ENCODE results near the gene GPC3. TPM values are rescaled to one million over a fixed set of nuclear protein-coding genes. Genes with fewer than 3 reads are reported as not detected.

Gene GPC3
- total RNA-seq, 1 donor = not detected

DNA sequence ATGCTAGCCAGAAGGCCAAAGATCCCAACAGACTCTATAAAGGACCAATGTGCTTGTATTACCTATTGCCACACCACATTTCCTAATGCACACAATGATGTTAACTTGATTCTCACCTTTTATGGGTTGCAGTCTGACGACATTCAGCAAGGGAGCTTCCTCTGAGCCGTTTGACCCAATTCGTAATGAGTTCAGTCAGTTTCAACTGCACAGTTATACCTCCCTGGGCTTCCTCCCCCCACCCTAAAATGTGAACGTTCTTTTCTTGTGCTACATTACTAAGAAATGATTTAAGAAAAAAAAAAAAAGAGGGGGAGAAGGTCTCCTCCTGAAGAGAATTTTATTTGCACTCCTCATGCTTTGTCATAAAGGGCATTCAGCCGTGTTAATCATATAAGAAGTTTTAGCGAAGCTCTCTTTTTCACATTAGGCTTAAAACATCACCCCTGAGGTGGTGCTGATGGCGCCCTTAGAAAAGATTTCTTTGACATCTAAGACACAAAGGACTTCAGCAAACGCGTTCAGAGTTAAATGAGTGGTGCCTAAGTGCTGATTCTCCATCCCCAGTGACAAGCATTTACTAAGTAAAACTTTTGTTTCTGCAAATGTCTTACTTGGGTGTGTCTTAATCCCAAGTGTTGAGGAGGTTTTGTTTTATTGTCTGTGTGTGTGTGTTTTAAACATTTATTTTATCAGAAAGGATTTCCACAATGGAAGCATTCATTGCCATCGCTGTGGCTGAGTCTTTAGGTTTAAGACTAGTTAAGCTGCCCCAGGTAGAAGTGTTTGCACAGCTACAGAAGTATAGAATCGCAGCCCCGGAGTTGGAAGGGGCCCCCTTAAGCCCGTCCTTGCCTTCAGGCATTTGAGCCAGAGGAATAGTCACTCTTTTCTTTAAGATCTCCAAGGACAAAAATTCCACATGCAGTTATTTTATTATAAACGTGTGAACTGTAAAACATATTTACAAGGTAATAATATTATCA lies 15.2 kb upstream of the GPC3 start:
- no peak overlapping the region for H3K27ac ChIP-seq (ENCODE audit: low read depth, low read length)
- H4K20me1 ChIP-seq (ENCODE audit: insufficient read depth, low read length) = no peaks in the 10 kb centered on the region
- TF ChIP-seq, protein P1, sequence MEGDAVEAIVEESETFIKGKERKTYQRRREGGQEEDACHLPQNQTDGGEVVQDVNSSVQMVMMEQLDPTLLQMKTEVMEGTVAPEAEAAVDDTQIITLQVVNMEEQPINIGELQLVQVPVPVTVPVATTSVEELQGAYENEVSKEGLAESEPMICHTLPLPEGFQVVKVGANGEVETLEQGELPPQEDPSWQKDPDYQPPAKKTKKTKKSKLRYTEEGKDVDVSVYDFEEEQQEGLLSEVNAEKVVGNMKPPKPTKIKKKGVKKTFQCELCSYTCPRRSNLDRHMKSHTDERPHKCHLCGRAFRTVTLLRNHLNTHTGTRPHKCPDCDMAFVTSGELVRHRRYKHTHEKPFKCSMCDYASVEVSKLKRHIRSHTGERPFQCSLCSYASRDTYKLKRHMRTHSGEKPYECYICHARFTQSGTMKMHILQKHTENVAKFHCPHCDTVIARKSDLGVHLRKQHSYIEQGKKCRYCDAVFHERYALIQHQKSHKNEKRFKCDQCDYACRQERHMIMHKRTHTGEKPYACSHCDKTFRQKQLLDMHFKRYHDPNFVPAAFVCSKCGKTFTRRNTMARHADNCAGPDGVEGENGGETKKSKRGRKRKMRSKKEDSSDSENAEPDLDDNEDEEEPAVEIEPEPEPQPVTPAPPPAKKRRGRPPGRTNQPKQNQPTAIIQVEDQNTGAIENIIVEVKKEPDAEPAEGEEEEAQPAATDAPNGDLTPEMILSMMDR (IDR thresholded peaks at IDR 0.05; ENCODE audit: extremely low read depth, low read depth, low read length) = no peak
- H3K27me3 ChIP-seq (ENCODE audit: insufficient read depth, low read length) = no peaks in the 10 kb centered on the region
- DNase-seq (ENCODE audit: insufficient read length, low spot score, missing footprints) = no peak
- no peak overlapping the region for H2AFZ ChIP-seq (ENCODE audit: low read length)
- no peaks in the 10 kb centered on the region for H3K36me3 ChIP-seq (ENCODE audit: insufficient read depth, low read length)
- no peak overlapping the region for H3K4me2 ChIP-seq (ENCODE audit: insufficient read depth, low read length)
- H3K4me3 ChIP-seq (ENCODE audit: insufficient read depth, low read length) = no peak overlapping the region
- H3K79me2 ChIP-seq (ENCODE audit: insufficient read depth, low read length) = no peaks in the 10 kb centered on the region
- no peaks in the 10 kb centered on the region for H3K4me1 ChIP-seq (ENCODE audit: insufficient read depth, low read length)
- no peaks in the 10 kb centered on the region for H3K9me3 ChIP-seq (ENCODE audit: low read depth, low read length)

DNA sequence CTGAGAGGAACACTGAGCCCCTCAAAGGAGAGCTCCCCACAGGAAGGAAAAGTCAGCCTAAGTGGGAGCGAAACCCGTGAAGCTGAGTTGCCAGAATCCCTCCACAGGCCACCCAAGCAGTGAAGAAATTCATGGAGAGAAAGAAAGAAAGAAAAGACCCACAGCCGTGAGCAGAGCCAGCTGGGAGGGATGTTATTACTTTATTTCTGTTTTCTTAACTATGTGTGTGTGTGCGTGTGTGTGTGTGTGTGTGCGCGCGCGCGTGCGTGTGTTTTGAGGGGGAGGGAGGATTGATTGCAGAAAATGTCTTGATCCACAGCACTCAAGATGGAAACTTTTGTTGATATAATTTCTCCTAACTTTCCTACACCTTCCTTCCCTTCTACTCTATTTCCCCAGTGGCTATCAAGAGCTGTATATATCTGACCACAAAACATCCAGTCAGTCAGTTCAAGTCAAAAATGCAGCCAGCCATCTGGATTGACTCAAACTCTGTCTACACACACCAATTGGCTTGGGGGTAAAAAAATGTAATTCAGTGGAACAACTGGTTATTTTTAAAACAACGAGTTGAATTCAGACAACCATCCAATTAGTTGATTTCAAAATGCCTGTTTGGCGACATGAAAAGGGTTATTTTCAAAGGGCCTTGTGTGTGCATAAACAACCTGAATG lies 13.8 kb upstream of the GPC3 start:
- DNase-seq (ENCODE audit: insufficient read length, low spot score, missing footprints) = no peak

GRCh38 chrX:133995759-133996158 lies 10.4 kb upstream of the GPC3 start:
- Histone ChIP-seq H3K4me1 (ENCODE audit: insufficient read depth, low read length) (no peaks in the 10 kb centered on the region), H2AFZ (ENCODE audit: low read length) (no peak overlapping the region), H3K4me3 (ENCODE audit: insufficient read depth, low read length) (no peak overlapping the region), H3K79me2 (ENCODE audit: insufficient read depth, low read length) (no peaks in the 10 kb centered on the region), H3K36me3 (ENCODE audit: insufficient read depth, low read length) (no peaks in the 10 kb centered on the region), H3K27ac (ENCODE audit: low read depth, low read length) (no peak overlapping the region), H3K27me3 (ENCODE audit: insufficient read depth, low read length) (no peaks in the 10 kb centered on the region), H4K20me1 (ENCODE audit: insufficient read depth, low read length) (no peaks in the 10 kb centered on the region), H3K9me3 (ENCODE audit: low read depth, low read length) (no peaks in the 10 kb centered on the region), H3K4me2 (ENCODE audit: insufficient read depth, low read length) (no peak overlapping the region)
- TF ChIP-seq, protein P1 (IDR thresholded peaks at IDR 0.05; ENCODE audit: extremely low read depth, low read depth, low read length) = no peak
- no peak for DNase-seq (ENCODE audit: insufficient read length, low spot score, missing footprints)

More for the DNA sequence above, 13.8 kb upstream of the GPC3 start:
- TF ChIP-seq, protein P1 (IDR thresholded peaks at IDR 0.05; ENCODE audit: extremely low read depth, low read depth, low read length) = no peak
- no peaks in the 10 kb centered on the region for H3K27me3 ChIP-seq (ENCODE audit: insufficient read depth, low read length)
- H3K79me2 ChIP-seq (ENCODE audit: insufficient read depth, low read length) = no peaks in the 10 kb centered on the region
- H3K4me1 ChIP-seq (ENCODE audit: insufficient read depth, low read length) = no peaks in the 10 kb centered on the region
- no peak overlapping the region for H2AFZ ChIP-seq (ENCODE audit: low read length)
- no peak overlapping the region for H3K4me3 ChIP-seq (ENCODE audit: insufficient read depth, low read length)
- no peaks in the 10 kb centered on the region for H3K9me3 ChIP-seq (ENCODE audit: low read depth, low read length)
- H3K4me2 ChIP-seq (ENCODE audit: insufficient read depth, low read length) = no peak overlapping the region
- H4K20me1 ChIP-seq (ENCODE audit: insufficient read depth, low read length) = no peaks in the 10 kb centered on the region
- H3K27ac ChIP-seq (ENCODE audit: low read depth, low read length) = no peak overlapping the region
- no peaks in the 10 kb centered on the region for H3K36me3 ChIP-seq (ENCODE audit: insufficient read depth, low read length)

- Histone ChIP-seq H3K4me3 (ENCODE audit: insufficient read depth, low read length) (no peak overlapping the region), H3K36me3 (ENCODE audit: insufficient read depth, low read length) (no peaks in the 10 kb centered on the region), H3K4me1 (ENCODE audit: insufficient read depth, low read length) (no peaks in the 10 kb centered on the region), H3K27ac (ENCODE audit: low read depth, low read length) (no peak overlapping the region), H3K27me3 (ENCODE audit: insufficient read depth, low read length) (no peaks in the 10 kb centered on the region), H3K79me2 (ENCODE audit: insufficient read depth, low read length) (no peaks in the 10 kb centered on the region), H4K20me1 (ENCODE audit: insufficient read depth, low read length) (no peaks in the 10 kb centered on the region), H3K4me2 (ENCODE audit: insufficient read depth, low read length) (no peak overlapping the region), H3K9me3 (ENCODE audit: low read depth, low read length) (no peaks in the 10 kb centered on the region), H2AFZ (ENCODE audit: low read length) (no peak overlapping the region)
- TF ChIP-seq, protein P1 (IDR thresholded peaks at IDR 0.05; ENCODE audit: extremely low read depth, low read depth, low read length) = no peak
- no peak for DNase-seq (ENCODE audit: insufficient read length, low spot score, missing footprints)
Measured at GRCh38 chrX:133994576-133994975, 9.2 kb upstream of the GPC3 start.

Measured in osteoblast (primary cell).